Uterus (tissue), 2 donors: Measurements from ENCODE around the gene INPP5A.

Experiments
- POLR2A ChIP-seq, 2 donors: fragments of 450-650 bp; IDR thresholded peaks; one replicate each; pipeline ENCODE4 v1.6.1; 2016; ENCODE audit warnings: antibody characterized with exemption in 2 of 2, mild to moderate bottlenecking in 1 of 2, moderate library complexity in 1 of 2
- TF ChIP-seq, protein P1 (sequence below), 4 experiments: fragments of 200-600 bp in 2 of 4; fragments of 450-650 bp in 2 of 4; sonication (generic) in 2 of 4; IDR thresholded peaks; one replicate each; pipeline ENCODE4 v1.5.1; 2016 to 2019; ENCODE audit warnings: antibody characterized with exemption in 4 of 4, mild to moderate bottlenecking in 2 of 4, moderate library complexity in 1 of 4

DNA sequence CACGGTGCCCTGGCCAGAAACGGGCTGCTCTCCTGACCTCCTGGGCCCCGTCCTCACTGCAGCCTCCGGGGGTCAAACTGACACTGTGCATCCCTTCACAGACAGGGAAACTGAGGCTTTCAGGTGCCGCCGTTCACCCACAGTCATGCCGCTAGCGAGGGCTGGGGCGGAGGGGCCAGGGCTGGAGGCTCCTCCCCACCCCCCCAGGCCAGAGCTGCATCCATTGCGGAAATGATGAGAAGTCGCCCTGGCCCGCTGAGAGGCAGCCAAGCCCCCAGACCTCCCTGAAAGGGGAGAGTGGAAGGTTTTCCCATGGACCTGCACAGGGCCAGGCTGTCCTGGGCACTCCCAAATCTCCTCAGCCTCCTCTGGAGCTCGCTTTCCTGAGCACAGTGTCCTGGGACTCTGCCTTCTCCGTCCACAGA lies 16.5 kb upstream of the INPP5A start:
- TF ChIP-seq, protein P1, sequence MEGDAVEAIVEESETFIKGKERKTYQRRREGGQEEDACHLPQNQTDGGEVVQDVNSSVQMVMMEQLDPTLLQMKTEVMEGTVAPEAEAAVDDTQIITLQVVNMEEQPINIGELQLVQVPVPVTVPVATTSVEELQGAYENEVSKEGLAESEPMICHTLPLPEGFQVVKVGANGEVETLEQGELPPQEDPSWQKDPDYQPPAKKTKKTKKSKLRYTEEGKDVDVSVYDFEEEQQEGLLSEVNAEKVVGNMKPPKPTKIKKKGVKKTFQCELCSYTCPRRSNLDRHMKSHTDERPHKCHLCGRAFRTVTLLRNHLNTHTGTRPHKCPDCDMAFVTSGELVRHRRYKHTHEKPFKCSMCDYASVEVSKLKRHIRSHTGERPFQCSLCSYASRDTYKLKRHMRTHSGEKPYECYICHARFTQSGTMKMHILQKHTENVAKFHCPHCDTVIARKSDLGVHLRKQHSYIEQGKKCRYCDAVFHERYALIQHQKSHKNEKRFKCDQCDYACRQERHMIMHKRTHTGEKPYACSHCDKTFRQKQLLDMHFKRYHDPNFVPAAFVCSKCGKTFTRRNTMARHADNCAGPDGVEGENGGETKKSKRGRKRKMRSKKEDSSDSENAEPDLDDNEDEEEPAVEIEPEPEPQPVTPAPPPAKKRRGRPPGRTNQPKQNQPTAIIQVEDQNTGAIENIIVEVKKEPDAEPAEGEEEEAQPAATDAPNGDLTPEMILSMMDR (IDR thresholded peaks at IDR 0.05): no peak
- no peak for TF ChIP-seq POLR2A (IDR thresholded peaks at IDR 0.05)
